MM.1S (cell line): ENCODE measurements around the gene PSD2.

Experiments
- DNase-seq: peaks from one replicate; pipeline ENCODE4 v3.0.0-alpha.2; 2015
- H2AFZ ChIP-seq: fragments of 300-600 bp; sonication (generic); 2 replicates; pipeline ENCODE4 v1.6.0; 2016; ENCODE audit warnings: antibody characterized with exemption, low read length
- H3F3A ChIP-seq: fragments of 300-600 bp; sonication (generic); 2 replicates; pipeline ENCODE4 v1.6.1; 2016; ENCODE audit warnings: mild to moderate bottlenecking, antibody characterized with exemption, low read length, moderate library complexity, mixed read lengths; ENCODE audit not compliant: insufficient read depth
- H3K27ac ChIP-seq: fragments of 300-600 bp; sonication (generic); 2 replicates; pipeline ENCODE4 v1.5.1; 2016; ENCODE audit warnings: mild to moderate bottlenecking, low read length
- H3K27me3 ChIP-seq: fragments of 300-600 bp; sonication (generic); replicated peaks from 2 replicates; pipeline ENCODE4 v1.6.0; 2016; ENCODE audit warnings: low read length; ENCODE audit not compliant: insufficient read depth
- H3K36me3 ChIP-seq: fragments of 300-600 bp; sonication (generic); replicated peaks from 2 replicates; pipeline ENCODE4 v1.6.1; 2016; ENCODE audit warnings: mild to moderate bottlenecking, low read length, mixed read lengths; ENCODE audit not compliant: insufficient read depth
- H3K4me1 ChIP-seq: fragments of 300-600 bp; sonication (generic); 2 replicates; pipeline ENCODE4 v1.6.1; 2016; ENCODE audit warnings: low read length, mixed read lengths
- H3K4me2 ChIP-seq: fragments of 300-600 bp; sonication (generic); 2 replicates; pipeline ENCODE4 v1.6.0; 2016; ENCODE audit warnings: low read depth, low read length
- H3K4me3 ChIP-seq: fragments of 300-600 bp; sonication (generic); 2 replicates; pipeline ENCODE4 v1.5.1; 2016; ENCODE audit warnings: low read length, mixed read lengths
- H3K79me2 ChIP-seq: fragments of 300-600 bp; sonication (generic); 2 replicates; pipeline ENCODE4 v1.6.1; 2016; ENCODE audit warnings: mixed run types, low read length, mixed read lengths
- H3K9ac ChIP-seq: fragments of 300-600 bp; sonication (generic); 2 replicates; pipeline ENCODE4 v1.6.1; 2016; ENCODE audit warnings: low read length, mixed read lengths
- H3K9me2 ChIP-seq: fragments of 300-600 bp; sonication (generic); replicated peaks from 2 replicates; pipeline ENCODE4 v1.6.1; 2016; ENCODE audit warnings: mild to moderate bottlenecking, low read length, mixed read lengths; ENCODE audit not compliant: insufficient read depth
- H3K9me3 ChIP-seq: fragments of 300-600 bp; sonication (generic); replicated peaks from 2 replicates; pipeline ENCODE4 v1.6.1; 2016; ENCODE audit warnings: mild to moderate bottlenecking, low read length, mixed read lengths; ENCODE audit not compliant: insufficient read depth
- H4K20me1 ChIP-seq: fragments of 300-600 bp; sonication (generic); 2 replicates; pipeline ENCODE4 v1.6.1; 2016; ENCODE audit warnings: mild to moderate bottlenecking, low read length, moderate library complexity, mixed read lengths; ENCODE audit not compliant: insufficient read depth
- EZH2 ChIP-seq: fragments of 300-600 bp; sonication (generic); optimal IDR thresholded peaks from 2 replicates; pipeline ENCODE3; 2017; ENCODE audit warnings: low read depth, mild to moderate bottlenecking, antibody characterized with exemption, low read length, mixed read lengths
- EZH2phosphoT487 ChIP-seq: fragments of 300-600 bp; sonication (generic); IDR thresholded peaks from 2 replicates; pipeline ENCODE4 v1.6.1; 2018; ENCODE audit warnings: antibody characterized with exemption, low read length
- TF ChIP-seq, protein P1 (sequence below): fragments of 300-600 bp; sonication (generic); IDR thresholded peaks from 2 replicates; pipeline ENCODE4 v1.5.1; 2016; ENCODE audit warnings: antibody characterized with exemption, low read length, mixed read lengths

Gene PSD2

GRCh38 chr5:139854029-139854605, 58.5 kb downstream of the PSD2 start:
- Histone ChIP-seq H3K4me3 (no peak overlapping the region), H3K4me1 (no peaks in the 10 kb centered on the region), H4K20me1 (no peaks in the 10 kb centered on the region), H3K27ac (no peak overlapping the region), H3K79me2 (no peaks in the 10 kb centered on the region), H2AFZ (no peak overlapping the region), H3K27me3 (peaks cover 7% of the 10 kb centered on the region), H3K9ac (no peak overlapping the region), H3K9me3 (no peaks in the 10 kb centered on the region), H3K9me2 (no peaks in the 10 kb centered on the region), H3K36me3 (no peaks in the 10 kb centered on the region), H3F3A (no peaks in the 10 kb centered on the region), H3K4me2 (no peak overlapping the region)
- no peak for DNase-seq
- TF ChIP-seq EZH2 (no peak), EZH2phosphoT487 (no peak)
- TF ChIP-seq, protein P1, sequence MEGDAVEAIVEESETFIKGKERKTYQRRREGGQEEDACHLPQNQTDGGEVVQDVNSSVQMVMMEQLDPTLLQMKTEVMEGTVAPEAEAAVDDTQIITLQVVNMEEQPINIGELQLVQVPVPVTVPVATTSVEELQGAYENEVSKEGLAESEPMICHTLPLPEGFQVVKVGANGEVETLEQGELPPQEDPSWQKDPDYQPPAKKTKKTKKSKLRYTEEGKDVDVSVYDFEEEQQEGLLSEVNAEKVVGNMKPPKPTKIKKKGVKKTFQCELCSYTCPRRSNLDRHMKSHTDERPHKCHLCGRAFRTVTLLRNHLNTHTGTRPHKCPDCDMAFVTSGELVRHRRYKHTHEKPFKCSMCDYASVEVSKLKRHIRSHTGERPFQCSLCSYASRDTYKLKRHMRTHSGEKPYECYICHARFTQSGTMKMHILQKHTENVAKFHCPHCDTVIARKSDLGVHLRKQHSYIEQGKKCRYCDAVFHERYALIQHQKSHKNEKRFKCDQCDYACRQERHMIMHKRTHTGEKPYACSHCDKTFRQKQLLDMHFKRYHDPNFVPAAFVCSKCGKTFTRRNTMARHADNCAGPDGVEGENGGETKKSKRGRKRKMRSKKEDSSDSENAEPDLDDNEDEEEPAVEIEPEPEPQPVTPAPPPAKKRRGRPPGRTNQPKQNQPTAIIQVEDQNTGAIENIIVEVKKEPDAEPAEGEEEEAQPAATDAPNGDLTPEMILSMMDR, result no peak

DNA sequence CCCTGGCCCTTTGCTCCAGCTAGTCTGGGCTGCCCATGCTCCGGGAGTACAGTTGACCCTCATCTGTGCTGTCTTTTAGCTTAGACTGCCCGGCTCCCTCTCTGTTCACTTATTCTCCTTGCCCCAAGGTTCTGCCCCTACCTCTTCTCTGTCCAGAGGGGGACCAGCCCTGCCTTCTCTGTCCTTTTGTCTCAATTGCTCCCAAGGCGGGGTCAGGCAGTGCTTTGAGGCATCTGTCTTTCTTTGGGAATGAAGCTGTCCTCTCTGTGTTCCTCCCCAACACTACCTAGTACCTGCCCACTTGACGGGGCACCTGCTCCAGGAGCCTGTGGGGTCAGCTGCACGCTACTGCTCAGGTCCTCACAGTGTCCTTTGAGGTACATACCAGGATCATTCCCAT, 59.3 kb downstream of the PSD2 start:
- H2AFZ ChIP-seq, result no peak overlapping the region
- no peaks in the 10 kb centered on the region for H3K36me3 ChIP-seq
- no peaks in the 10 kb centered on the region for H3K9me2 ChIP-seq
- TF ChIP-seq, protein P1, result no peak
- TF ChIP-seq EZH2 (no peak), EZH2phosphoT487 (no peak)
- no peak for DNase-seq
- H3K27me3 ChIP-seq, result no peaks in the 10 kb centered on the region; the same call in 1 of the 2 replicates
- H3K4me3 ChIP-seq, result no peak overlapping the region
- H3K4me1 ChIP-seq, result no peaks in the 10 kb centered on the region
- H3K4me2 ChIP-seq, result no peak overlapping the region
- no peak overlapping the region for H3K9ac ChIP-seq
- H3F3A ChIP-seq, result no peaks in the 10 kb centered on the region
- no peaks in the 10 kb centered on the region for H3K9me3 ChIP-seq
- H4K20me1 ChIP-seq, result no peaks in the 10 kb centered on the region
- no peak overlapping the region for H3K27ac ChIP-seq
- H3K79me2 ChIP-seq, result no peaks in the 10 kb centered on the region

DNA sequence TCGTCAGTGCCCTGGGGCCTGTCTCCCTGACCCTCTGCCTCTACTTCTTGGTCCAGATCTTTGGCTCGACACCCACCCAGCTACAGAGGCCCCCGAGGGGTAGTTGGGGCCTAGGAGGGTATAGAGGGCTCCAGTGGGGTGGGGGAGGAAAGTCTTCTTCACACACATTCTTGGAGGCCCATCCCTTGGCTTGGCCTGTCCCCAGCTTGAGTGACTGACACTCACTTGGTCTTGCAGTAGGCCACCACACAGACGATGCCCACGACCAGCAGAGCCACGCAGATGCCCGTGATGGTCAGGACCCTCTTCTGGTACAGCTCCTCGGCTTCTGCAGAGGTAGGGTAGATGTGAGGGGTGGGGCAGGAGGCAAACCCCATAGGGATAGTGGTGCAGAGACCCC, 59.8 kb downstream of the PSD2 start:
- H3K9me2 ChIP-seq, result no peaks in the 10 kb centered on the region
- no peak overlapping the region for H3K9ac ChIP-seq
- no peak overlapping the region for H3K4me2 ChIP-seq
- H3K27ac ChIP-seq, result no peak overlapping the region
- DNase-seq, result no peak
- H3K4me1 ChIP-seq, result no peaks in the 10 kb centered on the region
- no peaks in the 10 kb centered on the region for H3K79me2 ChIP-seq
- H3K27me3 ChIP-seq, result no peaks in the 10 kb centered on the region
- no peaks in the 10 kb centered on the region for H3K9me3 ChIP-seq
- no peak overlapping the region for H3K4me3 ChIP-seq
- H3F3A ChIP-seq, result no peaks in the 10 kb centered on the region
- no peaks in the 10 kb centered on the region for H4K20me1 ChIP-seq
- no peak overlapping the region for H2AFZ ChIP-seq
- no peak for TF ChIP-seq EZH2phosphoT487
- TF ChIP-seq, protein P1, result no peak
- TF ChIP-seq EZH2, result no peak
- no peaks in the 10 kb centered on the region for H3K36me3 ChIP-seq
